GM21360 (cell line): ENCODE data around the gene PTBP1.

Experiments used
- ATAC-seq: cut with Tn5 transposase; IDR thresholded peaks from one replicate; pipeline ENCODE4 v1.9.1; 2021; ENCODE audit warnings: mild to moderate bottlenecking, moderate library complexity; ENCODE audit not compliant: unreplicated experiment

Gene PTBP1

DNA sequence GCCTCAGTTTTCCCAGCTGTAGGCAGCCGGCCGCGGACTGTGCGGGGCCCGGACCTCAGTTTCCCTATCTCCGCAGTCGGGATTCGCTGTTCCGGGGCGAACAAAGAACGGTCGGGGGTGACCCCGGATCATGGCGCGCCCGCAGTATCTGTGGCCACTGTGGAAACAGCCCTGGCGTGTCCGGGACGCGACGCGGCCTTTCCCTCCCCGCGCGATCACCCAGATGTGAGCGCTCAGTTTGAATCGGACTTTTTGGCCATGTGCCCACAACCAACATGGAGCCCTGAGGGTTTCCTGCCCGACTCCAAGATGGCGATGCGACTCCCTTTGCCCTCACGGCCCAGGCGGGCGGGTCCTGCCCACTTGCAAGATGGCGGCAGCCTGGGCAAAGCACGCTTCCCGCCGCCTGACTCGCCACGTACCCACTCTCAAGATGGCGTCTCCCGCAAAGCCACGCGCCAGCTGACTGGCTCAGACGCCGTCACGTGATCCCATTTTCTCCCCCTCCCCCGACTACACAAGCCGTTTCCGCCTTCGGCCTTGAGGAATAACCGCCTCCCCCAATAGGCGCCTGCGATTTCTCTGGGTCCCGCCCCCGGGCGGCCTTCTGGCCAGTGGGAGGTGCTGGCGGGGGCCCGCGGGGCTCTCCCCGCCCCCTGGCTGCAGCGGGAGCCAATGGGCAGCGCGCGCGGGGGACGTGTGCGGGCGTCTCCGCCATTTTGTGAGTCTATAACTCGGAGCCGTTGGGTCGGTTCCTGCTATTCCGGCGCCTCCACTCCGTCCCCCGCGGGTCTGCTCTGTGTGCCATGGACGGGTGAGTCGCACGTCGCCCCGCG, at the start of gene PTBP1:
TSS of gene PTBP1 (plus strand) at position 761 of the 836 bp plus-strand sequence. CDS start at position 807, 46 bp downstream.
- ATAC-seq, result peak; percentile 67

DNA sequence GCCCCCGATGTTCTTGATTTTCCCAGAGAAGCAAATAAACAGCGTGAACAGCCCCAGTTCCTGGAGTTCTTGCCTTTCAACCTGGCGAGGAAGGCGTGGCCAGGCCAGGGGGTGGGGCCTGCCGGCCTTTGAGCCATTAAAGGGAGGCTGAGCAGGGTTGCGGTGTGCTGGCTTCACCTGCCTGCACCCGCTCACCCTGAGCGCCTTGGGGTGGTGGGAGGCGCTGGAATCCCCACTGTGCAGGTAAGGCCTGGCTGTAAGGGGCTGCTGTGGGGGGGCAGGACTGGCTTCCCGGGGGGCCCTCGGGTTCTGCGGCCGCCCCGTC, 49.0 kb upstream of the PTBP1 start:
- no peak for ATAC-seq

DNA sequence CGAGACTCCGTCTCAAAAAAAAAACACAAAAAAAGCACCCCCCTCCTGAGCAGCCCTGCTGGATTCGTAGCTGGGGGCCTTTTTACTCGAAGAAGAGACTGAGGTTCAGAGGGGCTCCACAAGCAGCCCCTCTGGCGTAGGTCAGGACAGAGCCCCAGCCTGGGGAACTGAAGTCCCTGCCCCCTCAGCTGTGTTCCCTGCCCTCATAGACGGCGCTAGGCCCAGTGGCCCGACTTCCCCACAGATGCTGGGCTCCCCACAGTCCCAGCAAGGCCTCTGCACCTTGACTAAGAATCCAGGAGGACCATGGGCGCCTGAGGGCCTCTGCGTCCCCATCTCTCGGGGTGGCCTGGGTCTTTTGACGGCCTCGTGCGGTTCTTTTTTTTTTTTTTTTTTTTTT, 47.4 kb upstream of the PTBP1 start:
- ATAC-seq, result no peak

DNA sequence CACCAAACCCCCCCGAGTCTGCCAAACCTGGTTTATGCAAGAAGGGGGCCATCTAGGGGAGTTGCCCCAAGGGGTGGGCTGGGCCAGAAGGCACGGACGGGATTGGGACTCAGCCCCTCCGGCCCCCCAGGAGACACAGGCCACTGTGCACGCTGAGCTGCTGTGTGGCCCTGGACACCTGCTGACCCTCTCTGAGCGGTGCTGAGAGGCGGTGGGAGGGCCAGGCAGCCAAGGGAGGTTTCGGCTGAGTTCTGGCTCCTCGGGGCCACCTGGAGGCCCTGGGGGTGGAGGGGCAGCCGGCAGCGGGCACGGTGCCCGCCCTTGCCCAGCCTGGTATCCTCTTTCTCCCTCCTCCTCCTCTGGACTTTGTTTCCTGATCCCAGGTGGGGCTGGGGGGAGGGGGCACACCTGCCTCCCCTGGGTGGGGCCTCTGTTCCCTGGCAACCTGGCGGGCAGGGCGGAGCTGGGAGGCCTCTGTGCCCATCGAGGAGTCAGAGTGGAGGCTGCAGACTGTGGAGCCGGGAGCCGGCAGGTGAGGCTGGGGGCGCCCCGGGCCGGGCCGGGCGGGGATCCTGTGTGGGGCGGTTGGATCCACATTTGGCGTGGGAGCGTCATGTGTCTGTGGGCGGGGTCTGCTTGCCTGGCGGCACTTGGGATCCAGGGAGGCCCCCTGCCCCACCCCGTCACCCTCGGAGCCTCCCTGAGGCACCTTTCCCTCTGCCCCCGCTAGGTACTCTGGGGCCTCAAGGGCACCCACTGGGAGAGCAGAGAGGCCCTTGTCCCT, 46.4 kb upstream of the PTBP1 start, which contains the start of gene MISP:
TSS of gene MISP (plus strand) at position 473 of the 784 bp plus-strand sequence. CDS start 5,835 bp downstream, outside the sequence.
- no peak for ATAC-seq

DNA sequence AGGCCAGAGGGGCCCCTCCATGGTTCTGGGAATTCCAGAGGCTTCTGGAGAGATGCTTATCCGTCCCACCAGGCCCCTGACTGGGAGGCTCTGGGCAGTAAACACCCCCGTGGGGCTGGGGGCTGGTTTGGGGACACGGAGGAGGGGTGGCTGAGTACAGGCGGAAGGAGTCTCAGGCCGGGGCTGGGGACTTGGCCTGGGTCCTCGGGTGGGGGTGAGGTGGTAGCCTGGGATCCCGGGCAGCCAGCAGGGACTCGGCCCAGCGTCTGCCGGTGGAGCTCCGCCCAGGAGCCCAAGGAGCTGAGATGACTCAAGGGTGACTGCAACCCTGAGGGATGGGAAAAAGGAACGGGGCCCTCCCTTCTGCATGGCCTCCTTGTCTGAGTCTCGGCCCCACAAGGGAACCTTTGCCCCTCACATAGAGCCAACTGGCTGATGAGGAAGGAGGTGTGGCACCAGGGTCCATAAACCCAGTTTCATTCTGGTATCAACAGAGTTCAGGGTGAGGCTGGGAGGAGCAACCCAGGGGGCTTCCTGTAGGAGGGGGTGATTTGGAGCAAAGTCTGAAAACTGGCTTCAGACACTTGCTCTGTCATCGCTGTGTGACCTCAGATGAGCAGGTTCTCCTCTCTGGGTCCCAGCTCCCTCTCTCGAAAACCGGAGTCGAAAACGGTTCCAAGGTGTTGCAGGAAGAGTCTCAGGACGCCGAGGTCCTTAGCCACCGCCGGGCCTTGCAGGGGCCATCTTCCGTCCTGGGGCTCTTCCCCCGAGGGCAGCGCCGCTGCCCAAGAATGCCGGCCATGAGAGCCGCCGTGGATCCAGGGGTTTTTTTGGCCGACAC, 45.5 kb upstream of the PTBP1 start:
- ATAC-seq, result no peak

DNA sequence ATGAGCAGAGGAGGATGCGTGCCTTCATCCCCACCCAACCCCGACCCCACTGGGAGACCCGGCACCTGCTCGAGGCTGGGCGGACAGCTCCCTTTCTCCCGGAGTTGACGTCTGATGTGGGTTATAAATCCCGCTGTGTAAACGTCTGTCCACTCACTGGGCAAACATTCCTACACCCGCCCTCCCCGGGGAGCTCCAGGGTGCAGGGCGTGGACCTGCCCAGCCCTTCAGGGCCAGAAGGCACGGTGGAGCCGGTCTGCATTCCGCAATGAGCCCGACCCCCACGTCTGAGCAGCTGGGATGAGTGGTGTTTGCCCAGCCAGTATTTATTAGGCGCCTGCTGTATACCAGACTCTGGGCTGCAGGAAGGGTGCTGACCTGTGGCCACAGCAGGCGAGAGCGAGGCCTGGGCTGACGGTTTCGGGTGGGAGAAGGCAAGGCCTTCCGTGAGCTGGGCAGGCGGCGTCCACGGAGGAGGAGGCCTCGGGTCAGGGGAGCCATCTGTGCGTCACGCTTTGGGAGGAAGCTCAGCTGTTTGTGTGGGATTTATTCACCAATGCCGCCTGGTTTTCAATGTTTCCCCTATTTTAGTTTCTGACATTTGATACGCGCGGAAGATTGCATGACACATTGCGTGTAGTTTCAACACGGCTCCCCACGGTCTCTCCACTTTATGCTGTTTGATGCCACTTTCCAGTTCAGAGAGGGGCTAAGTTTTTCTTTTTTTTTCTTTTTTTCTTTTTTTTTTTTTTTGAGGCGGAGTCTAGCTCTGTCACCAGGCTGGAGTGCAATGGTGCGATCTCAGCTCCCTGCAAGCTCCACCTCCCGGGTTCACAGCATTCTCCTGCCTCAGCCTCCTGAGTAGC, 44.4 kb upstream of the PTBP1 start:
- no peak for ATAC-seq

DNA sequence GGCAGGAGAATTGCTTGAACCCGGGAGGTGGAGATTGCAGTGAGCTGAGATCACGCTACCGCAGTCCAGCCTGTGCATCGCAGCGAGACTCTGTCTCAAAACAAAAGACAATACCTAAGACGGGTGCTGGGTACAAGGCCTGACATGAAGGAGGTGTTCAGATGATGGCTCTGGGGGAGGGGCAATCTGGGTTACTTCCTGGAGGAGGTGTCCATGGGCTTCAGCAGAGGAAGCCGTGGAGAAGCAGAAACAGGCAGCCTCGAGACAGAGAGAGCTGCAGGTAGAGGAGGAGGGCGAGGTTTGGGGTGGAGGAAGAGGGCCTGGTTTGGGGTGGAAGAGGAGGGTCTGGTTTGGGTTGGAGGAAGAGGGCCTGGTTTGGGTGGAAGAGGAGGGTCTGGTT, 42.7 kb upstream of the PTBP1 start:
- ATAC-seq, result no peak

DNA sequence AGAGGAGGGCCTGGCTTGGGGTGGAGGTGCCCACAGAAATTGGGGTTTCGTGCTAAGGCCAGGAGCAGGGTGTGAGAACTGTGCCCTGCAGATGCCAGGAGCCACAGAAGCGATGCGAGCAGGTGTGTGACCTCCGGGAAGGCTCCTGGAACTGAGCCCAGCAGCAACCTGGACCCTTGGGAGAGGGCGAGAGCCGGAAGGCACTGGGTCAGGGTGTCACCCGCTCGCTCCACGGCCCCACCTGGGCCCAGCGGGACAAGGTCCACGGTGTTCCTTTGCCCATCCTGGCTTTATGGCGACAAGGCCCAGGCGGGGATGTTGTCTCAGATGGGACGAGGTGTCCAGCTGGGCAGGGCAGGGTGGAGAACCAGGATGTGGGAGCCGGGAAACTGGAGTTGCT, 42.2 kb upstream of the PTBP1 start:
- ATAC-seq, result no peak

DNA sequence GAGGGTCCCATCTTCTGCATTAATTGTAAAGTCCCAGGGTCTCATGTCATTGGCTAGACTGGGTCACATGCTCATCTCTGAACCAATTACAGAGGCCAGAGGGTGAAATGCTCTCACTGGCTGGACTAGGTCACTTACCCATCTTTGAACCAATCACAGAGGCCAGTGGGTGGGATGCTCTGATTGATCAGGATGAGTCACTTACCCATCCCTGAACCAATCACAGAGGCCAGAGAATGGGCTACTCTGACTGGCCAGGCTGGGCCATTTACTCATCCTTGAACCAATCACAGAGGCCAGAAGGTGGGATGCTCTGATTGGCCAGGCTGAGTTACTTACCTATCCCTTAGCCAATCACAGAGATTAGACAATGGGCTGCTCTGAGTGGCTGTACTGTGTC, 41.0 kb upstream of the PTBP1 start:
- no peak for ATAC-seq

DNA sequence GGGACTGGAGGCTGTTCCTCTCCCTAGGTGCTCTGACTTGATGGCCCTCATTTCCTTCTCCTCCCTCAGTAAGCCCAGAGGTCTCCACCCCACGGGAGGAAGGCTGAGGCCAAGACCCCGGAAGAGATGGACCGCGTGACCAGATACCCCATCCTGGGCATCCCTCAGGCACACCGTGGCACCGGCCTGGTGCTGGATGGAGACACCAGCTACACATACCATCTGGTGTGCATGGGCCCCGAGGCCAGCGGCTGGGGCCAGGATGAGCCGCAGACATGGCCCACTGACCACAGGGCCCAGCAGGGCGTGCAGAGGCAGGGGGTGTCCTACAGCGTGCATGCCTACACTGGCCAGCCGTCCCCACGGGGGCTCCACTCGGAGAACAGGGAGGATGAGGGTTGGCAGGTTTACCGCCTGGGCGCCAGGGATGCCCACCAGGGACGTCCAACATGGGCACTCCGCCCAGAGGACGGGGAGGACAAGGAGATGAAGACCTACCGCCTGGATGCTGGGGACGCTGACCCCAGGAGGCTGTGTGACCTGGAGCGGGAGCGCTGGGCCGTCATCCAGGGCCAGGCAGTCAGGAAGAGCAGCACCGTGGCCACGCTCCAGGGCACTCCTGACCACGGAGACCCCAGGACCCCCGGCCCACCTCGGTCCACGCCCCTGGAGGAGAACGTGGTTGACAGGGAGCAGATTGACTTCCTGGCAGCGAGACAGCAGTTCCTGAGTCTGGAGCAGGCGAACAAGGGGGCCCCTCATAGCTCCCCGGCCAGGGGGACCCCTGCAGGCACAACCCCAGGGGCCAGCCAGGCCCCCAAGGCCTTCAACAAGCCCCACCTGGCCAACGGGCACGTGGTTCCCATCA, 40.2 kb upstream of the PTBP1 start:
- ATAC-seq, result no peak

DNA sequence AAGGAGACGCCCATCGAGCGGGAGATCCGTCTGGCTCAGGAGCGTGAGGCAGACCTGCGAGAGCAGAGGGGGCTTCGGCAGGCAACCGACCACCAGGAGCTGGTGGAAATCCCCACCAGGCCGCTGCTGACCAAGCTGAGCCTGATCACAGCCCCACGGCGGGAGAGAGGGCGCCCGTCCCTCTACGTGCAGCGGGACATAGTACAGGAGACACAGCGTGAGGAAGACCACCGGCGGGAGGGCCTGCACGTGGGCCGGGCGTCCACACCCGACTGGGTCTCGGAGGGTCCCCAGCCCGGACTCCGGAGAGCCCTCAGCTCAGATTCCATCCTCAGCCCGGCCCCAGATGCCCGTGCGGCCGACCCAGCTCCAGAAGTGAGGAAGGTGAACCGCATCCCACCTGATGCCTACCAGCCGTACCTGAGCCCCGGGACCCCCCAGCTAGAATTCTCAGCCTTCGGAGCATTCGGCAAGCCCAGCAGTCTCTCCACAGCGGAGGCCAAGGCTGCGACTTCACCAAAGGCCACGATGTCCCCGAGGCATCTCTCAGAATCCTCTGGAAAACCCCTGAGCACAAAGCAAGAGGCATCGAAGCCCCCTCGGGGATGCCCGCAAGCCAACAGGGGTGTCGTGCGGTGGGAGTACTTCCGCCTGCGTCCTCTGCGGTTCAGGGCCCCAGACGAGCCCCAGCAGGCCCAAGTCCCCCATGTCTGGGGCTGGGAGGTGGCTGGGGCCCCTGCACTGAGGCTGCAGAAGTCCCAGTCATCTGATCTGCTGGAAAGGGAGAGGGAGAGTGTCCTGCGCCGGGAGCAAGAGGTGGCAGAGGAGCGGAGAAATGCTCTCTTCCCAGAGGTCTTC, 39.2 kb upstream of the PTBP1 start:
- no peak for ATAC-seq

DNA sequence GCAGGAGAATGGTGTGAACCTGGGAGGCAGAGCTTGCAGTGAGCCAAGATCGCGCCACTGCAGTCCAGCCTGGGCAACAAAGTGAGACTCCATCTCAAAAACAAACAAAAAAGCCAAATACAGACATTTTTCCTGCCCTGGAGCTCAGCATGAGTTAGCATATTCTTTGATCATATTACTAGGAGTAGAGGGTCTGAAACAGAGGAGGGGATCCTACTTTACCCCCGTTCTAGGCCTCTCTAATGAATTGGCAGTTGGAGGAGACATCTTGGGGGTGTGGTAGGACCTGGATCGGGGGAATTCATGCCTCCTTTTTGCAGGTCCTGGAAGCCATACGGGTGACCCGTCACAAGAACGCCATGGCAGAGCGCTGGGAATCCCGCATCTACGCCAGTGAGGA, 34.1 kb upstream of the PTBP1 start:
- ATAC-seq, result no peak

DNA sequence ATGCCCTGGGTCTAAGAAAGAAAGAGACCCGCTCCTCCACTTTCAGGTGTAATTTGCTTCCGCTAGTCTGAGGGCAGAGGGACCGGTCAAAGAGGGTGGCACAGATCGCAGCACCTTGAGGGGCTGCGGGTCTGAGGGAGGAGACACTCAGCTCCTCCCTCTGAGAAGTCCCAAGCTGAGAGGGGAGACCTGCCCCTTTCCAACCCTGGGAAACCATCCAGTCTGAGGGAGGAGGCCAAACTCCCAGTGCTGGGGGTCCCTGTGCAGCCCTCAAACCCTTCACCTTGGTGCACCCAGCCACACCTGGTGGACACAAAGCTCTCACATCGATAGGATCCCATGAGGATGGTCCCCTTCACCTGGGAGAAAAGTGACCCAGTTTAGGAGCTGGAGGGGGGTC, 33.4 kb upstream of the PTBP1 start:
- ATAC-seq, result no peak

DNA sequence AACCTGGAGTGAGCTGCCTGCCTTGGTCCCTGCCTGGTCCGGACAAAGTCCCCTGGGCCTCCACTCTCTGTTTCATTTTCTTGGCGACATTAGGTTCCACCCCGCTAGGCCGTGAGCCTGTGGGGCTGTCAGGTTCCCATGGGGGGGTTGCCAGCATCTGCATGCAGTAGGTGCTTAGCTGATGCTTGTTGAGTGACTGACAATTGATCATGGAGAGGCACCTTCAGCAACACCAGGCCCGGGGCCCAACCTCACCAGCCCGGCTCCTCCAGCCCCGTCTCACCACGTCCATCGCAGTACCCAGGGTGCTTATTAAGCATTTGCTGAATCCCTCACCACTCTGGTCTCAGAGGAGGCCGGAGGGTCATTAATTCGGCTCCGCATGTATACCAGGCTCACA, 33.0 kb upstream of the PTBP1 start:
- no peak for ATAC-seq

DNA sequence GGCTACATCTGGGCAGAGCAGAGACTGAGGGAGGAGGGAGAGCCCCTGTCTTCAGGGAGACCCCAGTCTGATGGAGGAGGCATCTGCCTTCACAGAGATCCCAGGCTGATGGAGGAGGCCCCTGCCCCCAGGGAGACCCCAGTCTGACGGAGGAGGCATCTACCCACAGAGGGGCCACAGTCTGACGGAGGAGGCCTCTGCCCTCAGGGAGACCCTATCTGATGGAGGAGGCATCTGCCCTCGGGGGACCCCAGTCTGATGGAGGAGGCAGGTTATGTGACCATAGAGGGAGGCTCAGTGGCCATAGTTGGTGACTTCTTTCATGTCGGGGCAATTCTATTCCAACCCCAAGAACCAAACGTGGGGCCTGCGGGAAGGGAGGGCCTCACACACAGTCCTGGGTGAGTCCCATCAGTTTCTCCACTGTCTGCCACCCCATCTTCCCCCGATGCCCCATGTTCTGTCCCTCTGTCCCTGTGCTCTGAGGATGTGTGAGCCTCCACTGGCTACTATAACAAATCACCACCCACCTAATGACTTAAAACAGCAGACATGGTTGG, 32.0 kb upstream of the PTBP1 start:
- ATAC-seq, result no peak

DNA sequence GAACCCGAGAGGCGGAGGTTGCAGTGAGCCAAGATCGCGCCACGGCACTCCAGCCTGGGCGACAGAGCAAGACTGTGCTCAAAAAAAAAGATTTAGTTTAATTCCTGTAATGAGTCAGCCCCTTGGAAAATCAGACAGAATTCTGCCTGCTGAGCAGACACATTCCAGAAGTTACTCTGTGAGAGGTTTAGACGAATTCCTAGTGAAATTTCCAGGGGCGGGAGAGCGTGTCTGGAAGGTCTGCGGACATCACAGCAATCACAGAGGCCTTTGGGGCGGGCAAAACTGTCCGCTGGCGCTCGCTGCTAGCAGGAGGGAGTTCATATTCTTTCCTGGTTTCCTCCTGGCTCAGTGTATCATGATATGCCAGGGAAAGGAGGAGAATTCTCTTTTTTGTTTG, 28.8 kb upstream of the PTBP1 start:
- ATAC-seq, result no peak

DNA sequence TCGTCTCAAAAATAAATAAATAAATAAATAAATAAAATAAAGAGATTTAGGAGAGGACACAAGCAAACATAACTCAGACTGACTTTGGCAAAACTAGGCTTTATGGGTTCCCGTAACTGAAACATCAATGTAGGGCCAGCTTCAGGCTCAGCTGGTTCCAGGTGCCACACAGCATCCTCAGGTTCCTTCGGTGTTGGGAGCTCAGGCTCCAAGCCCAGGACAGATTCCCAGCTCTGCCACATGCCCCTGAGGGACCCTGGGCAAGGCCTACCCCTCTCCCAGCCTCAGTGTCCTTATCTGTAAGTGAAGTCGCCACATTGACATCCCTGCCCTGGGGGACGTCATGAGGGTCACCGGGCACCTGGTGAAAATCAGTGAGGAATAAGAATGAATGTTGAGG, 27.6 kb upstream of the PTBP1 start:
- ATAC-seq, result no peak

DNA sequence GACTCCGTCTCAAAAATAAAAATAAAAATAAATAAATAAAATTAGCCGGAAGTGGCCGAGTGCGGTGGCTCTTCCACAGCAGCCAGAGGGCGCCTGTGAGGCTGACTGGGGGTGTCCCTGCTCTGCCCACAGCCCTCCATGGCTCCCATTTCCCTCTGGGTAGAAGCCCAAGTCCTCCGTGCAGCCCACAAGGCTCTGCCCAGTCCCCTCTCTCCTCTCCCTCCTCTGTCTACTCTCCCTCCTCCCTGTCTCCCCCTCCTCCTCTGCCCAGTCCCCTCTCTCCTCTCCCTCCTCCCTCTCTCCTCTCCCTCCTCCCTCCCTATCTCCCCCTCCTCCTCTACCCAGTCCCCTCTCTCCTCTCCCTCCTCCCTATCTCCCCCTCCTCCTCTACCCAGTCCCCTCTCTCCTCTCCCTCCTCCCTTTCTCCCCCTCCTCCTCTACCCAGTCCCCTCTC, 25.9 kb upstream of the PTBP1 start:
- ATAC-seq, result no peak
